Endodermal cell (in vitro differentiated cells): Measurements from ENCODE around the gene UTP4. TPM values are rescaled to one million over a fixed set of nuclear protein-coding genes. Genes with fewer than 3 reads are reported as not detected.

Experiments used
- DNase-seq: peaks from one replicate; pipeline ENCODE4 v3.0.0-alpha.2; 2017
- H3K27ac ChIP-seq: 2 replicates; pipeline ENCODE4 v1.5.1; 2013; ENCODE audit warnings: mild to moderate bottlenecking, low read depth, low read length, moderate library complexity
- H3K27me3 ChIP-seq: 2 replicates; pipeline ENCODE4 v1.6.1; 2013; ENCODE audit warnings: mild to moderate bottlenecking, low read length, moderate library complexity; ENCODE audit not compliant: insufficient read depth, control insufficient read depth, poor library complexity, severe bottlenecking
- H3K36me3 ChIP-seq: 2 replicates; pipeline ENCODE4 v1.7.0; 2013; ENCODE audit warnings: mild to moderate bottlenecking, low read length, moderate library complexity; ENCODE audit not compliant: control insufficient read depth, insufficient read depth
- H3K4me1 ChIP-seq: one replicate; pipeline ENCODE4 v1.7.0; 2013; ENCODE audit warnings: low read length; ENCODE audit not compliant: control insufficient read depth, insufficient read depth
- H3K4me3 ChIP-seq: 2 replicates; pipeline ENCODE4 v1.5.1; 2013; ENCODE audit warnings: mild to moderate bottlenecking, low read length, moderate library complexity
- H3K9ac ChIP-seq: 2 replicates; pipeline ENCODE4 v1.6.1; 2013; ENCODE audit warnings: mild to moderate bottlenecking, low read length, moderate library complexity; ENCODE audit not compliant: poor library complexity, severe bottlenecking; ENCODE audit errors: extremely low read depth
- H3K9me3 ChIP-seq: 2 replicates; pipeline ENCODE4 v1.6.1; 2013; ENCODE audit warnings: mild to moderate bottlenecking, low read length, moderate library complexity; ENCODE audit not compliant: control insufficient read depth
- H3K27ac Mint-ChIP-seq: 2 replicates; pipeline ENCODE4 v1.8.0; 2020; ENCODE audit warnings: mixed read lengths
- H3K27me3 Mint-ChIP-seq: 2 replicates; pipeline ENCODE4 v1.8.0; 2021; ENCODE audit warnings: mild to moderate bottlenecking, mixed read lengths; ENCODE audit not compliant: insufficient read depth
- H3K36me3 Mint-ChIP-seq: 2 replicates; pipeline ENCODE4 v1.8.0; 2020; ENCODE audit warnings: low read depth, mixed read lengths
- H3K4me1 Mint-ChIP-seq: 2 replicates; pipeline ENCODE4 v1.8.0; 2020; ENCODE audit warnings: mixed read lengths
- H3K4me3 Mint-ChIP-seq: 2 replicates; pipeline ENCODE4 v1.8.0; 2020; ENCODE audit warnings: mild to moderate bottlenecking, moderate library complexity, mixed read lengths
- H3K9me3 Mint-ChIP-seq: 2 replicates; pipeline ENCODE4 v1.8.0; 2020; ENCODE audit warnings: mild to moderate bottlenecking, mixed read lengths
- CTCF ChIP-seq: fragments of 200-600 bp; sonication (generic); conservative IDR thresholded peaks from 2 replicates; pipeline ENCODE4 v1.5.0; 2021; ENCODE audit warnings: antibody characterized with exemption, mild to moderate bottlenecking
- WGBS, 2 experiments: methylation state at CpG; one replicate each; pipeline versions ENCODE4 v1.1.5 to v1.1.7; 2013; ENCODE audit warnings: missing lambda C conversion rate in 2 of 2, mixed read lengths in 1 of 2; ENCODE audit not compliant: insufficient coverage in 1 of 2, insufficient read length in 1 of 2; 5-methylcytosine and 5-hydroxymethylcytosine counted together
- total RNA-seq, 2 donors: library from RNA; stranded (reverse); fragmentation: NEBNext Ultra II Directional in 1 of 2; extraction: Animal tissue kit (Norgen Biotek cat#: 25700) in 1 of 2; gene quantifications; 2 replicates in 1 of 2; 3 replicates in 1 of 2; pipeline ENCODE4 v1.2.1, GENCODE V29; 2021

The UTP4 gene
- total RNA-seq, 2 donors from 2014 or later, result 44.1 to 45.3 TPM

GRCh38 chr16:69105501-69106361, 26.7 kb upstream of the UTP4 start, which contains the start of gene HAS3:
Gene HAS3, plus strand, starts transcription at chr16:69105653. Its CDS starts 3,743 bp downstream, at chr16:69109396.
- H3K9ac ChIP-seq, result no peak within 1 kb of the TSS
- peaks cover 74% of the 10 kb centered on the region for H3K27me3 Mint-ChIP-seq

DNA sequence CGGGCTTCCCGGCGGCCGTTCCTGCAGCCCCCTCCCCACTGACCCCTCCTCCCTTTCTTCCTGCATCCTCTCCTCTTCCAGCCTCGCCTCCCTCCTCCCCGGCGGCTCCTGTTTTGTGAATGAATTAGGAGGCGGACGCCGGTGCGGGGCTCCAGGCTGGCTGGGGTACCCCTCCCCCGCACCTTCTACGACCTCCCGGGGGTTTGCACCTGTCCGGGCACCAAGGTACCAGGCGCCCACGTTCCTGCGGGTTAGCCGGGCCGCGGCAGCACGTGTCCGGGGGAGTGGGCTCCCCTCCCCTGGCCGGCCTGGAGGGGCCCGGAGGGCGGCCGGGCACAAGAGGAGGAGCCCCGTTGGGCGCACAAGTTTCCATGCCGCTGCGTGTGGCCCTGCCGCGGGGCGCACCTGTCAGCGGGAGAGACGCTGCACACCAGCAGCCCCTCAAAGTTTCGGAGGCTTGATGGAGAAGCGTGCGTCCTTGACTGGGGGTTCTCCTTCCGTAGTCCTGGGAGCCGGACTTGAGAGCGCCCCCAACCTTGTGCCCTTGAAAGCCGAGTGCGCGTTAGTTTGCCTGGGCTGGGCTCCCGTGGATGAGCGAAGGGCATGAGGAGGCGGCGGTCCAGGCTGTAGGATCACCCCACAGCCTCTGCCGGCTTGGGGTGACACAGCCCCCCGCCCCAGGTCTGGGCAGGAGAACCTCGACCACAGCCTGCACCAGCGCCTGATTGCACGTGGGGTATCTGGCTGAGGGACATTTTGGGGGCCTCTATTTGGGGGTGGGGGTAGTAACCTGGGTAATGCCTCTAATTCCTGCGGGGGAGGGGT, 25.7 kb upstream of the UTP4 start:
- Histone ChIP-seq H3K4me1 (peaks cover 4% of the 10 kb centered on the region), H3K9me3 (no peaks in the 10 kb centered on the region), H3K4me3 (peak overlapping the region; percentile 69), H3K36me3 (no peaks in the 10 kb centered on the region), H3K9ac (no peak overlapping the region), H3K27ac (no peak overlapping the region), H3K27me3 (peaks cover 49% of the 10 kb centered on the region)
- WGBS, 2 experiments, result 0 to 1% methylated on average over 6 to 55 of the region's 55 CpGs
- DNase-seq, result peak; percentile 82
- Mint-ChIP-seq H3K27me3 (peaks cover 66% of the 10 kb centered on the region), H3K9me3 (no peaks in the 10 kb centered on the region), H3K4me1 (peaks cover 34% of the 10 kb centered on the region), H3K27ac (no peak overlapping the region), H3K36me3 (peaks cover 18% of the 10 kb centered on the region), H3K4me3 (peak overlapping the region; percentile 70)
- TF ChIP-seq CTCF, result no peak

More at GRCh38 chr16:69105501-69106361, 26.7 kb upstream of the UTP4 start, which contains the start of gene HAS3:
- H3K9me3 Mint-ChIP-seq, result no peaks in the 10 kb centered on the region
- no peaks in the 10 kb centered on the region for H3K9me3 ChIP-seq
- WGBS, 2 experiments, result 0 to 1% methylated on average over 24 to 80 of the region's 80 CpGs
- peak within 1 kb of the TSS; percentile 86 for H3K27ac Mint-ChIP-seq
- H3K4me1 ChIP-seq, result peaks cover 4% of the 10 kb centered on the region
- peak within 1 kb of the TSS; percentile 70 for H3K4me3 Mint-ChIP-seq
- peak within 1 kb of the TSS; percentile 83 for H3K4me3 ChIP-seq
- H3K36me3 ChIP-seq, result no peaks in the 10 kb centered on the region
- peak; percentile 93 for DNase-seq
- no peak within 1 kb of the TSS for H3K27ac ChIP-seq
- H3K36me3 Mint-ChIP-seq, result peaks cover 13% of the 10 kb centered on the region
- H3K4me1 Mint-ChIP-seq, result peaks cover 36% of the 10 kb centered on the region
- peaks cover 59% of the 10 kb centered on the region for H3K27me3 ChIP-seq
- TF ChIP-seq CTCF, result peak; percentile 54

DNA sequence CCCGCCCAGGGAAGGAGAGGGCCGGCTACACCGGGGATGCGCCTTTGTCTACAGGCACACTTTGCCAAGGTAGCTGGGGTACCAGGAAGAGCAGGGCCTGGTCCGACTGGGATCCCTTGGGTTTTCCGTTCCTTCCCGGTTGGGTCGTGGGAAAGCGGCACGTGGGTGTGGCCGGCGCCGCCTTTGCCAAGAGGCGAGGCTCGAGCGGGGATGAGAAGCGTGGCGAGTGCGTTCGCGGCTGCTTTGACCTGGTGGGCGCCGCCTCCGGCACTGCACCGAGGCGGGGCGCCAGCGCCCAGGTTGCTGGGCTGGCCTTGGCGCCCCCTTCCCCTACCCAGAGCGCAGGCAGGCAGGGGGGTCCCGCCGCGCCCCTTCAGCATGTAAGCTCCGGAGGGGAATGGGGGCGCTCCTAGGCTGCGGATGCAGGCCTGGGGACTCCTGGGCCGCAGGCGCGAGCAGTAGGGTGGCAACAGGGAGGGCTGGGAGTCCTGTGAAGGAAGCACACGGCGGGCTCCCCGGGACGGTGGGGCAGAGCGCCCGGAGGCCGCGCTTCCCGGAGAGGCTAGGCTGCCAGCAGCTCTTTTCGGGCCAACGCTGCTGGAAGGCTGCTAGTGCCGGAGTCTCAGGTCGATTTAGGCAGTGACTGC, 25.0 kb upstream of the UTP4 start:
- Histone ChIP-seq H3K36me3 (no peaks in the 10 kb centered on the region), H3K9ac (no peak overlapping the region), H3K4me3 (peak overlapping the region; percentile 69), H3K27me3 (peaks cover 48% of the 10 kb centered on the region), H3K9me3 (no peaks in the 10 kb centered on the region), H3K4me1 (no peaks in the 10 kb centered on the region), H3K27ac (no peak overlapping the region)
- TF ChIP-seq CTCF, result peak; percentile 36
- Mint-ChIP-seq H3K4me1 (peaks cover 28% of the 10 kb centered on the region), H3K36me3 (peaks cover 18% of the 10 kb centered on the region), H3K27me3 (peaks cover 61% of the 10 kb centered on the region), H3K9me3 (no peaks in the 10 kb centered on the region), H3K4me3 (peak overlapping the region; percentile 70), H3K27ac (no peak overlapping the region)
- 1 to 2% methylated on average over 21 to 52 of the region's 52 CpGs for WGBS, 2 experiments
- peak; percentile 81 for DNase-seq
